ENCODE results near the gene LHX4. TPM values are rescaled to one million over a fixed set of nuclear protein-coding genes. Genes with fewer than 3 reads are reported as not detected.

LHX4 gene
- total and polyA plus RNA-seq, 4 donors, result under 0.01 to 0.19 (median 0.05) TPM

DNA sequence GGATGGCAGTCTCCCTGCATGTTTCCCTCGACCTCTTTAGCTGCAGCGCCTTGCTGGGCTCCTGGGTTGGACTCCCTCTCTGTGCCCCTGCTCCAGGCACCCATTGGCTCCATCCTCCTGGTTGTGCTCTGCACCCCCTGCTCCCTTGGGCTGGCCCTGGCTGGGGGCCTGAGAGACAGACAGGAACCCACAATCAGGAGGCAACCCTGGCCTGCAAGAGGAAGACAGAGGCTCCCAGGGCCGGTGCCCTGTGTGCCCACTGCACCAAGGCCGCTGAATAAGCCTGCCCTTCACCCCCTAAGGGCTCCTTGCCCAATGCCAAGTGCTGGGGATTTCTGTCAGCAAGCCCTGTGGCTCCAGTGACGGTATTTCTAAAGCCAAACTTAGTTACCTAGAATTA lies 31.5 kb upstream of the LHX4 start:
- TF ChIP-seq, protein P1, sequence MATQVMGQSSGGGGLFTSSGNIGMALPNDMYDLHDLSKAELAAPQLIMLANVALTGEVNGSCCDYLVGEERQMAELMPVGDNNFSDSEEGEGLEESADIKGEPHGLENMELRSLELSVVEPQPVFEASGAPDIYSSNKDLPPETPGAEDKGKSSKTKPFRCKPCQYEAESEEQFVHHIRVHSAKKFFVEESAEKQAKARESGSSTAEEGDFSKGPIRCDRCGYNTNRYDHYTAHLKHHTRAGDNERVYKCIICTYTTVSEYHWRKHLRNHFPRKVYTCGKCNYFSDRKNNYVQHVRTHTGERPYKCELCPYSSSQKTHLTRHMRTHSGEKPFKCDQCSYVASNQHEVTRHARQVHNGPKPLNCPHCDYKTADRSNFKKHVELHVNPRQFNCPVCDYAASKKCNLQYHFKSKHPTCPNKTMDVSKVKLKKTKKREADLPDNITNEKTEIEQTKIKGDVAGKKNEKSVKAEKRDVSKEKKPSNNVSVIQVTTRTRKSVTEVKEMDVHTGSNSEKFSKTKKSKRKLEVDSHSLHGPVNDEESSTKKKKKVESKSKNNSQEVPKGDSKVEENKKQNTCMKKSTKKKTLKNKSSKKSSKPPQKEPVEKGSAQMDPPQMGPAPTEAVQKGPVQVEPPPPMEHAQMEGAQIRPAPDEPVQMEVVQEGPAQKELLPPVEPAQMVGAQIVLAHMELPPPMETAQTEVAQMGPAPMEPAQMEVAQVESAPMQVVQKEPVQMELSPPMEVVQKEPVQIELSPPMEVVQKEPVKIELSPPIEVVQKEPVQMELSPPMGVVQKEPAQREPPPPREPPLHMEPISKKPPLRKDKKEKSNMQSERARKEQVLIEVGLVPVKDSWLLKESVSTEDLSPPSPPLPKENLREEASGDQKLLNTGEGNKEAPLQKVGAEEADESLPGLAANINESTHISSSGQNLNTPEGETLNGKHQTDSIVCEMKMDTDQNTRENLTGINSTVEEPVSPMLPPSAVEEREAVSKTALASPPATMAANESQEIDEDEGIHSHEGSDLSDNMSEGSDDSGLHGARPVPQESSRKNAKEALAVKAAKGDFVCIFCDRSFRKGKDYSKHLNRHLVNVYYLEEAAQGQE (IDR thresholded peaks at IDR 0.05), result no peak
- no peak for TF ChIP-seq CTCF (IDR thresholded peaks at IDR 0.05; ENCODE audit: low read depth, low read length, missing input control)
- no peak for TF ChIP-seq RXRA (IDR thresholded peaks at IDR 0.05)
- no peak for TF ChIP-seq HNF4G (IDR thresholded peaks at IDR 0.05)
- TF ChIP-seq FOXA1 (IDR thresholded peaks at IDR 0.05), result no peak
- TF ChIP-seq ZBTB33 (IDR thresholded peaks at IDR 0.05), result no peak
- TF ChIP-seq NR2F2 (IDR thresholded peaks at IDR 0.05), result no peak
- TF ChIP-seq JUND (IDR thresholded peaks at IDR 0.05), result no peak
- no peak for TF ChIP-seq ATF3 (IDR thresholded peaks at IDR 0.05)
- no peak for TF ChIP-seq SP1 (IDR thresholded peaks at IDR 0.05)
- TF ChIP-seq RAD21 (IDR thresholded peaks at IDR 0.05), result no peak
- TF ChIP-seq FOXA2 (IDR thresholded peaks at IDR 0.05), result no peak
- TF ChIP-seq YY1 (IDR thresholded peaks at IDR 0.05), result no peak
- TF ChIP-seq GABPA (IDR thresholded peaks at IDR 0.05 in 1 of 2, conservative IDR thresholded peaks at IDR 0.05 in 1 of 2), result no peak
- TF ChIP-seq MAX (IDR thresholded peaks at IDR 0.05), result no peak
- TF ChIP-seq EGR1 (IDR thresholded peaks at IDR 0.05; ENCODE audit: low read depth in 2 of 2), result no peak
- no peak for TF ChIP-seq HNF4A (conservative IDR thresholded peaks at IDR 0.05)
- TF ChIP-seq TAF1 (conservative IDR thresholded peaks at IDR 0.05), result no peak
- WGBS, result 85% methylated on average over 5 of the region's 5 CpGs
- Histone ChIP-seq H3K36me3 (ENCODE audit: control insufficient read depth in 4 of 4, insufficient read depth in 3 of 4, low read depth in 1 of 4, low read length in 3 of 4) (no peaks in the 10 kb centered on the region), H3K4me3 (ENCODE audit: low read depth in 1 of 3, low read length in 3 of 3) (no peak overlapping the region), H3K9ac (ENCODE audit: low read depth in 1 of 2, low read length in 2 of 2) (no peak overlapping the region), H3K4me1 (ENCODE audit: control insufficient read depth in 4 of 4, insufficient read depth in 4 of 4, low read length in 3 of 4) (peaks cover under 1 to 7% (median 2%) of the 10 kb centered on the region in 4 donors), H3K9me3 (ENCODE audit: control insufficient read depth in 4 of 4, low read length in 3 of 4) (no peaks in the 10 kb centered on the region), H3K27ac (ENCODE audit: low read depth in 1 of 2, low read length in 2 of 2) (no peak overlapping the region), H3K27me3 (ENCODE audit: control insufficient read depth in 4 of 4, insufficient read depth in 4 of 4, low read length in 3 of 4) (no peaks in the 10 kb centered on the region)
- DNase-seq (ENCODE audit: low spot score), result no peak

Data from liver (tissue), 9 donors.